Measurements from ENCODE around the gene NR3C1. TPM values are rescaled to one million over a fixed set of nuclear protein-coding genes. Genes with fewer than 3 reads are reported as not detected.

NR3C1 gene
- total RNA-seq, 1 experiment from 2014 or later = 17.5 TPM

- no peak for DNase-seq
- no peak overlapping the region for H3K4me3 ChIP-seq (ENCODE audit: low read depth, low read length)
- ChIA-PET POLR2A (no interaction called here), CTCF (no interaction called here)
- no peak for TF ChIP-seq CTCF (IDR thresholded peaks at IDR 0.05; ENCODE audit: insufficient read depth in 1 of 2, low read depth in 1 of 2, low read length in 1 of 2, severe bottlenecking in 1 of 2, unreplicated experiment in 1 of 2)
- Mint-ChIP-seq H3K27me3 (ENCODE audit: insufficient read depth, unreplicated experiment) (no peaks in the 10 kb centered on the region), H3K4me1 (ENCODE audit: low read depth, unreplicated experiment) (peaks cover 2% of the 10 kb centered on the region), H3K36me3 (ENCODE audit: insufficient read depth, unreplicated experiment) (no peaks in the 10 kb centered on the region), H3K4me3 (ENCODE audit: unreplicated experiment) (no peak overlapping the region), H3K9me3 (ENCODE audit: unreplicated experiment) (no peaks in the 10 kb centered on the region), H3K27ac (ENCODE audit: unreplicated experiment) (no peak overlapping the region)
- no peaks in the 10 kb centered on the region for H3K36me3 ChIP-seq (ENCODE audit: control insufficient read depth, insufficient read depth, low read length)
- H3K27me3 ChIP-seq (replicated peaks; ENCODE audit: control insufficient read depth, insufficient read depth, low read length) = no peaks in the 10 kb centered on the region
- no TSS peak for BruUV-seq (replicated peaks)
- H3K9me3 ChIP-seq = no peaks in the 10 kb centered on the region
- intact Hi-C loops (cut with micrococcal nuclease; ENCODE audit: unreplicated experiment) = no loop called here
- peaks cover 4% of the 10 kb centered on the region; the same call in 1 of the 2 replicates for H3K4me1 ChIP-seq
Observed at GRCh38 chr5:143372187-143372829, 31.2 kb downstream of the NR3C1 start.

GRCh38 chr5:143370440-143370839 is 33.0 kb downstream of the NR3C1 start:
- no TSS peak for BruUV-seq (replicated peaks)
- CTCF ChIA-PET = no interaction called here

GRCh38 chr5:143364061-143364460 is 39.4 kb downstream of the NR3C1 start:
- intact Hi-C loops (cut with micrococcal nuclease; ENCODE audit: unreplicated experiment) = no loop called here
- H3K4me1 Mint-ChIP-seq (ENCODE audit: low read depth, unreplicated experiment) = no peaks in the 10 kb centered on the region
- H3K27me3 Mint-ChIP-seq (ENCODE audit: insufficient read depth, unreplicated experiment) = no peaks in the 10 kb centered on the region
- no TSS peak for BruUV-seq (replicated peaks)
- H3K36me3 ChIP-seq (ENCODE audit: control insufficient read depth, insufficient read depth, low read length) = no peaks in the 10 kb centered on the region
- no peaks in the 10 kb centered on the region for H3K4me1 ChIP-seq
- no peak for DNase-seq
- CTCF ChIA-PET = no interaction called here
- H3K27ac Mint-ChIP-seq (ENCODE audit: unreplicated experiment) = no peak overlapping the region
- TF ChIP-seq CTCF (IDR thresholded peaks at IDR 0.05; ENCODE audit: insufficient read depth in 1 of 2, low read depth in 1 of 2, low read length in 1 of 2, severe bottlenecking in 1 of 2, unreplicated experiment in 1 of 2) = no peak
- no peak overlapping the region for H3K4me3 ChIP-seq (ENCODE audit: low read depth, low read length)
- no peak overlapping the region for H3K4me3 Mint-ChIP-seq (ENCODE audit: unreplicated experiment)
- H3K36me3 Mint-ChIP-seq (ENCODE audit: insufficient read depth, unreplicated experiment) = no peaks in the 10 kb centered on the region
- no peaks in the 10 kb centered on the region for H3K27me3 ChIP-seq (replicated peaks; ENCODE audit: control insufficient read depth, insufficient read depth, low read length)
- H3K9me3 ChIP-seq = no peaks in the 10 kb centered on the region
- peaks cover 16% of the 10 kb centered on the region for H3K9me3 Mint-ChIP-seq (ENCODE audit: unreplicated experiment)
- POLR2A ChIA-PET = no interaction called here

More at GRCh38 chr5:143370440-143370839, 33.0 kb downstream of the NR3C1 start:
- Histone ChIP-seq H3K36me3 (ENCODE audit: control insufficient read depth, insufficient read depth, low read length) (no peaks in the 10 kb centered on the region), H3K4me1 (no peaks in the 10 kb centered on the region), H3K9me3 (no peaks in the 10 kb centered on the region), H3K27me3 (replicated peaks; ENCODE audit: control insufficient read depth, insufficient read depth, low read length) (no peaks in the 10 kb centered on the region), H3K4me3 (ENCODE audit: low read depth, low read length) (no peak overlapping the region)
- POLR2A ChIA-PET = no interaction called here
- Mint-ChIP-seq H3K27me3 (ENCODE audit: insufficient read depth, unreplicated experiment) (no peaks in the 10 kb centered on the region), H3K9me3 (ENCODE audit: unreplicated experiment) (peaks cover 10% of the 10 kb centered on the region), H3K36me3 (ENCODE audit: insufficient read depth, unreplicated experiment) (no peaks in the 10 kb centered on the region), H3K4me3 (ENCODE audit: unreplicated experiment) (no peak overlapping the region), H3K4me1 (ENCODE audit: low read depth, unreplicated experiment) (no peaks in the 10 kb centered on the region), H3K27ac (ENCODE audit: unreplicated experiment) (no peak overlapping the region)
- no peak for TF ChIP-seq CTCF (IDR thresholded peaks at IDR 0.05; ENCODE audit: insufficient read depth in 1 of 2, low read depth in 1 of 2, low read length in 1 of 2, severe bottlenecking in 1 of 2, unreplicated experiment in 1 of 2)
- no peak for DNase-seq
- intact Hi-C loops (cut with micrococcal nuclease; ENCODE audit: unreplicated experiment) = no loop called here
